ENCODE results near the gene PHLPP1.

Gene PHLPP1

DNA sequence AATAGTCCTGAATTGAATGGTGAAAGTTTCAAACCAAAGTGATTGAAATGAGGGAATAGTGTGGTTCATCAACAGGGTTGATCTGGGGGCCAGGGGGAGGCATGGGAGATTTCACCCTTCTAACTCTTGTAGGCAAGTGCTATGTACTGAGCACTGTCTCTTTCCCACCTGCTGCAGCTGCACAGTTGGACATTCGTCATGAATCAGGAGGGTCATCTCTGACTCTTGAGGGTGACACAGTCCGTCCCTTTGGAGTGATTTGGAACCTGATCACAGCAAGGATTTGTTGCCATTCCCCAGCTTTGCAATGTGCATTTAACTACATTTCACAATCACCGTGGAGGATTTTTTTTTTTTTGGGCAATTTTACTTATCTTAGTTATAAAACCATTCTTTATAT is 224.6 kb downstream of the PHLPP1 start:
- Histone ChIP-seq H3K4me3 (ENCODE audit: severe bottlenecking) (no peak overlapping the region), H3K4me1 (ENCODE audit: insufficient read depth, poor library complexity, severe bottlenecking) (peaks cover 17% of the 10 kb centered on the region), H3K27me3 (ENCODE audit: insufficient read depth, poor library complexity, severe bottlenecking) (no peaks in the 10 kb centered on the region), H3K9me3 (ENCODE audit: severe bottlenecking) (no peaks in the 10 kb centered on the region), H3K27ac (ENCODE audit: poor library complexity, severe bottlenecking) (no peak overlapping the region), H3K36me3 (ENCODE audit: low read depth) (peaks cover 4% of the 10 kb centered on the region)
- TF ChIP-seq, protein P1, sequence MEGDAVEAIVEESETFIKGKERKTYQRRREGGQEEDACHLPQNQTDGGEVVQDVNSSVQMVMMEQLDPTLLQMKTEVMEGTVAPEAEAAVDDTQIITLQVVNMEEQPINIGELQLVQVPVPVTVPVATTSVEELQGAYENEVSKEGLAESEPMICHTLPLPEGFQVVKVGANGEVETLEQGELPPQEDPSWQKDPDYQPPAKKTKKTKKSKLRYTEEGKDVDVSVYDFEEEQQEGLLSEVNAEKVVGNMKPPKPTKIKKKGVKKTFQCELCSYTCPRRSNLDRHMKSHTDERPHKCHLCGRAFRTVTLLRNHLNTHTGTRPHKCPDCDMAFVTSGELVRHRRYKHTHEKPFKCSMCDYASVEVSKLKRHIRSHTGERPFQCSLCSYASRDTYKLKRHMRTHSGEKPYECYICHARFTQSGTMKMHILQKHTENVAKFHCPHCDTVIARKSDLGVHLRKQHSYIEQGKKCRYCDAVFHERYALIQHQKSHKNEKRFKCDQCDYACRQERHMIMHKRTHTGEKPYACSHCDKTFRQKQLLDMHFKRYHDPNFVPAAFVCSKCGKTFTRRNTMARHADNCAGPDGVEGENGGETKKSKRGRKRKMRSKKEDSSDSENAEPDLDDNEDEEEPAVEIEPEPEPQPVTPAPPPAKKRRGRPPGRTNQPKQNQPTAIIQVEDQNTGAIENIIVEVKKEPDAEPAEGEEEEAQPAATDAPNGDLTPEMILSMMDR (IDR thresholded peaks at IDR 0.05; ENCODE audit: poor library complexity, severe bottlenecking) = no peak
- no peak for DNase-seq (ENCODE audit: low spot score)
- no peak for ATAC-seq (ENCODE audit: low read depth)

DNA sequence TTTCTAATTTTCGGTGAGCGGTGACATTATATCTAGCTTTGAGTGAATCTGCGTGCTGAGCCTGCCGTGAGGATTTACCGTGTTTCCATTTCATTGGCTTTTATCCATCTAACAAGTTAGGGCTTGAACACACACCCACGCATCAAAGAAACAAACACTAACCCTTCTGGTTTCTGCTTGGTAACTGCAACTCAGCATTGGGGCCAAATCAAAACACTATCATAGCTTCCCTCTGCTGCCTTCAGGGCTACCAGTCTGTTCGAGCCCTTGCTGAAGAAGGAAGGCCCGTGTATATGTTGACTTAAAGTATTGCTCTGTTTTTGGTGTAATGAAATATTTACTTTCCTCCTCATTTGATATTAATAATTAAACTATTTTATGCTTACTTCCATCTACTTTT is 227.2 kb downstream of the PHLPP1 start:
- peaks cover 4% of the 10 kb centered on the region for H3K4me1 ChIP-seq (ENCODE audit: insufficient read depth, poor library complexity, severe bottlenecking)
- H3K27ac ChIP-seq (ENCODE audit: poor library complexity, severe bottlenecking) = no peak overlapping the region
- H3K36me3 ChIP-seq (ENCODE audit: low read depth) = peaks cover 11% of the 10 kb centered on the region
- no peak for DNase-seq (ENCODE audit: low spot score)
- ATAC-seq (ENCODE audit: low read depth) = no peak
- H3K27me3 ChIP-seq (ENCODE audit: insufficient read depth, poor library complexity, severe bottlenecking) = no peaks in the 10 kb centered on the region
- no peaks in the 10 kb centered on the region for H3K9me3 ChIP-seq (ENCODE audit: severe bottlenecking)
- H3K4me3 ChIP-seq (ENCODE audit: severe bottlenecking) = no peak overlapping the region
- TF ChIP-seq, protein P1 (IDR thresholded peaks at IDR 0.05; ENCODE audit: poor library complexity, severe bottlenecking) = no peak

DNA sequence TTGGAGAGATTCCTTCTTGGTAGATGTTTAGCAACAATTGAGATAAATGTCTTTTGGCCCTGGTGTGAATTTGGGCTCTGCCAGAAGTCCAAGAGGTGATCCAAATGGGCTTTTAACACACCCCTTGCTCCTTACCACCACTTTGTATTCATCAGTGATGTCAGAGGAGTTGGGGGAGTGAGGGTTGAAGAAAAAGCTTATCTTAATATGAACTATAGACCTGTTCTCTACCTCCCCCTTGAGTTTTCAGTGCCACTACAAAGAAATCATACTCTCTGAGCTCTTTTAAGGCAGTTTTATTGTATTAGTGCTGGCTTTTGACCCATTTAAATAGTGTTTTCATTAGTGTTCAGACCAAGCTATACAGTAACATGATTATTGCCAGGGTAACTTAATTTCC is 229.1 kb downstream of the PHLPP1 start:
- Histone ChIP-seq H3K4me3 (ENCODE audit: severe bottlenecking) (no peak overlapping the region), H3K9me3 (ENCODE audit: severe bottlenecking) (no peaks in the 10 kb centered on the region), H3K36me3 (ENCODE audit: low read depth) (peaks cover 11% of the 10 kb centered on the region), H3K27me3 (ENCODE audit: insufficient read depth, poor library complexity, severe bottlenecking) (no peaks in the 10 kb centered on the region), H3K4me1 (ENCODE audit: insufficient read depth, poor library complexity, severe bottlenecking) (peaks cover 4% of the 10 kb centered on the region), H3K27ac (ENCODE audit: poor library complexity, severe bottlenecking) (no peak overlapping the region)
- ATAC-seq (ENCODE audit: low read depth) = no peak
- TF ChIP-seq, protein P1 (IDR thresholded peaks at IDR 0.05; ENCODE audit: poor library complexity, severe bottlenecking) = no peak
- no peak for DNase-seq (ENCODE audit: low spot score)

DNA sequence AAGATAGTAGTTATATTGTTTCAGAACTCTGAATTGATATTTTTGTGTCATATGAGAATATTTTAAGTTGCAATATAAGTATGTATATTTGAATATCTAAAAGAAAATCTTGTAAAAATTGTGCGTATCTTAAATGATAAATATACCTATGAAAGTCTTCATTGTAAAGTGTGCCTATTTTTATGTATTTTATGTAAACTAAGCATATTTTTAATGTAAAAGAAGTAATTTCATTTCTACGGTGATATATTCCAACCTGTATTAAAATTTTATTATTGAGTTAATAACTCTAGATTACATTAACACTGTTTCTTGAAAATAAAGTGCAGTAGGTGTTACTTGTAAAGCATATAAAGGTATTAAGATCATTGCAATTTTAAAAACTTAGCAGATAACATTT is 233.4 kb downstream of the PHLPP1 start:
- ATAC-seq (ENCODE audit: low read depth) (no peak), DNase-seq (ENCODE audit: low spot score) (no peak)
- TF ChIP-seq, protein P1 (IDR thresholded peaks at IDR 0.05; ENCODE audit: poor library complexity, severe bottlenecking) = no peak
- Histone ChIP-seq H3K4me3 (ENCODE audit: severe bottlenecking) (no peak overlapping the region), H3K9me3 (ENCODE audit: severe bottlenecking) (no peaks in the 10 kb centered on the region), H3K27me3 (ENCODE audit: insufficient read depth, poor library complexity, severe bottlenecking) (no peaks in the 10 kb centered on the region), H3K4me1 (ENCODE audit: insufficient read depth, poor library complexity, severe bottlenecking) (no peaks in the 10 kb centered on the region), H3K36me3 (ENCODE audit: low read depth) (peaks cover 11% of the 10 kb centered on the region), H3K27ac (ENCODE audit: poor library complexity, severe bottlenecking) (no peak overlapping the region)

DNA sequence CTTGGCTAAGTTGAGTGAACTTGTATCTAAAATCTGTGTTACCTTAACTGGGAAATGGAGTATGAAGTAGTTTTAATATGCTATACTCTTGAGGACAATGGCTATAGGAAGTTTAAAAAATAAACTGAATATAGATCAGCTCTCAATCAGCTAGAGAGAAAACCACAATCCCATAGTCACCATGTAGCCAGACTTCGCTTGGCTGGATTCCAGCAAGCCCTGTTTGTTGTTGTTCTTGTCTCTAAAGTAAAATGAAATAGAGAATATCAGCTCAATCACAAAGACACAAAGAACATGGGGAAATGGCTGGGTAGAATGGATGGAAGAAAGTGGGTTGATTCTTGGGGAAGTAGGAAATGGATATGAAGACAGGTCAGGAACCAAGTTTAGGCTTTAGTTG is 234.9 kb downstream of the PHLPP1 start:
- H3K4me3 ChIP-seq (ENCODE audit: severe bottlenecking) = no peak overlapping the region
- DNase-seq (ENCODE audit: low spot score) (no peak), ATAC-seq (ENCODE audit: low read depth) (no peak)
- no peaks in the 10 kb centered on the region for H3K4me1 ChIP-seq (ENCODE audit: insufficient read depth, poor library complexity, severe bottlenecking)
- H3K9me3 ChIP-seq (ENCODE audit: severe bottlenecking) = no peaks in the 10 kb centered on the region
- peaks cover 4% of the 10 kb centered on the region for H3K36me3 ChIP-seq (ENCODE audit: low read depth)
- TF ChIP-seq, protein P1 (IDR thresholded peaks at IDR 0.05; ENCODE audit: poor library complexity, severe bottlenecking) = no peak
- H3K27ac ChIP-seq (ENCODE audit: poor library complexity, severe bottlenecking) = no peak overlapping the region
- H3K27me3 ChIP-seq (ENCODE audit: insufficient read depth, poor library complexity, severe bottlenecking) = no peaks in the 10 kb centered on the region
